Suppressor macrophage treated with lipopolysaccharide for 4 hours (primary cell): ENCODE data around the gene SYNJ2.
"Not testable (repeated sequence)": the region's sequence is repeated elsewhere in the genome, so short reads cannot be mapped to it uniquely, and the experiment has no call there.

Experiments used
- DNase-seq: peaks from one replicate; pipeline ENCODE4 v3.0.0-alpha.2; 2020

The SYNJ2 gene

DNA sequence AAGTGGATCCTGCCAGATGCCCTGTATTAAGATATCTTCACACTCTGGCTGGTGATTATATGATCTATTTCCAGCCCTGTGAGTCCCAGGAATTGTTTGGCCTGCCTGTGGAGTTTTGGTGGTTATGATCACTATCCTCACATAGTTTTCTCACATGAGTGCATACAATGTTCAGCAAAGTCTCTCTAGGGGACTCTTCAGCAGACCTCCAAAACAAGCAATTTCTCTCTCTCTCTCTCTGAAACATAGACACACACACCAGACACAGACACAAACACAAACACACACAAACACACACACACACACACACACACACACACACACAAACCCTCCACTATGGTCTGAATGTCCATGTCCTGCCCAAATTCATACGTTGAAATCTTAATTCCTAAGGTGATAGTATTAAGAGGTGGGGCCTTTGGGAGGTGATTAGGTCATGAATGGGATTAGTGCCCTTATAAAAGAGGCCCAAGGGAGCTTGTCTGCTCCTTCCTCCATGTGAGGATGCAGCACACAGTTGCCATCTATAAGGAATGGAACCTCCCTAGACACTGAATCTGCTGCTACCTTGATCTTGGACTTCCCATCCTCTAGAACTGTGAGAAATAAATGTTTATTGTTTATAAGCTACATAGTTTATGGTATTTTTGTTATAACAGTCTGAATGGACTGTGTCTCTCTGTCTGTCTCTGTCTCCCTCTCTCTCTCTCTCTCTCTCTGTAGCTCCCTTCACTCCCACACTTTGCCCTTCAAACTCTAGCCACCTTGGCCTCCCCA is 22.0 kb upstream of the SYNJ2 start:
- no peak for DNase-seq

DNA sequence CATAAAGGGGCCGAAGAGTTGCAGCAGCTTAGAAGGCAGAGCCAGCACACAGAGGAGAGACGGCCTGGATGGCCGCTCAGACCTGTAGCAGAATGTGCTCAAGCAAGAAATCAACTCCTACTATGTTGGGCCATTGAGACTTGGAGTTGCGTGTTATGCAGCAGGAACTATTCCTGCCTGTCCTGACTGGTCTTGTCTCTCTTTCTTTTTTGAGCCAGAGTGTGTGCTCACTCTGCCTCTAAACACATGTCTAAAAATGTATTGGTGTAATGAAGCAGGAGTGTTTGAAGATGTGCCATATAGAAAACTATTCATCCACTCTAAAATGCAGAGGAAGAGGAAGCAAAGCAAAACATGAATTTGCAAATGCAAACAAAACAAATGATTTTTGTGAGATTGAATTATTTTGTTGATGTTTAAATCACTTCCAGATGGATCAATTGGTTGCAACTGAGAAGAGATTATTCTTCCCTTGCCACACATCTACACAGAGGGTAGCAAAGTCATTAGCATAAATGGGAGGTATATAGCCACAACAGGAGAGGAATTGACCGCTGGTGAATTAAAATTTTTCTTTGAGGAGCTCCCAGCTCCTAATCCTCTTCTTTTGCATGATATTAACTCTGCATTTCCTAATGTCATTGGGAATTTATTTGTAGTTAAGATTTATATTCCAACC is 20.4 kb upstream of the SYNJ2 start:
- DNase-seq = no peak

DNA sequence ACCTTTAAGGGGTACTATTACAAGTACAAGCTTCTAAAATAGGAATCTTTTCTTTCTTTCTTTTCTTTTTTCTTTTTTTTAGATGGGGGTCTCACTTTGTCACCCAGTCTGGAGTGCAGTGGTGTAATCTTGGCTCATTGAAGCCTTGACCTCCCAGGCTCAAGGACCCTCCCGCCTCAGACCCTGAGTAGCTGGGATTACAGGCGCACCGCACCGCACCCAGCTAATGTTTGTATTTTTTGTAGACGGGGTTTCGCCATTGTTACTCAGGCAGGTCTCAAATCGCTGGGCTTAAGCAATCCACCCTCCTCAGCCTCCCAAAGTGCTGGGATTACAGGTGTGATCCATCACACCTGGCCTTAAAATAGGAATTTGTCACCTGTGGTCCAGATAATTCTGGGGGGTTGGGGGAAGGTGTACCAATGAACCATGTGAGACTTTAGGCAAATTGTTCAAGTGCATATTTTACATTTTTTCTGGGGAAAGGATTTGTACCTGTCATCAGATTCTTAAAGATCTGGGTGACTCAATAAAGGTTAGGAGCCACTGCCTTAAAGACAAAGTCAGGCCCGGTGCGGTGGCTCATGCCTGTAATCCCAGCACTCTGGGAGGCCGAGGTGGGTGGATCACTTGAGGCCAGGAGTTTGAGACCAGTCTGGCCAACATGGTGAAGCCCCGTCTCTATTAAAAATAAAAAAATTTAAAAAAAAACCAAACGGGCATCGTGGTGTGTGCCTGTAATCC is 19.7 kb upstream of the SYNJ2 start:
- DNase-seq = no peak

DNA sequence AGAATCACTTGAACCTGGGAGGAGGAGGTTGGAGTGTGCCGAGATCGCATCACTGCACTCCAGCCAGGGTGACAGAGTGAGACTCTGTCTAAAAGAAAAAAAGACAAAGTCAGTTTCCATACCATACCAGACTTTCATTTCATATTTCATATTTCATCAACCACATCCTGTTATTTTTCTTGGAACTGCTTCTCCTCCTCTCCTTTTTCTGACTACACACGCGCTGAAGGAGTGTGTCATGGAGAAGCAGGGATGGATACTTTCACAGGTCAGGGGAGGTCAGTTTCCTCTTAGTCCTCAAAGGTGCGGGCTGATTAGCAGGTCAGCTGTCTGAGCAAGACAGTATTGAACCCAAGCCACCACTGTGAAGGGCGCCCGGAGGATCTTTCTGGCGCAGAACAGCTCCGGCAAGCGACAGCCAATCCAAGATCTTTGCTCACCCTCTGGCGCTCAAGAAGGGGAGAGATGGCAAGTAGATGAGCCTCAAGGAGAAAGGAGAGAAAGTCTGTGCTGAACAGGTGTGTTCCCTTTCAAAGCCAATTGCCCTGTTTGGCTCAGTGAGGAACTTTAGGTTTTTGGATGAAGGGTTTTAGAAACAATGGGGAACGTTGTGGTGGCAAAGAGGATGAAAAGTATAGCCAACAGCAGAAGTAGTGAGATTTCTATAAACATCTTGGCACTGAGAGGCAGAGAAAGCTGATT is 18.9 kb upstream of the SYNJ2 start:
- peak; percentile 42 for DNase-seq

DNA sequence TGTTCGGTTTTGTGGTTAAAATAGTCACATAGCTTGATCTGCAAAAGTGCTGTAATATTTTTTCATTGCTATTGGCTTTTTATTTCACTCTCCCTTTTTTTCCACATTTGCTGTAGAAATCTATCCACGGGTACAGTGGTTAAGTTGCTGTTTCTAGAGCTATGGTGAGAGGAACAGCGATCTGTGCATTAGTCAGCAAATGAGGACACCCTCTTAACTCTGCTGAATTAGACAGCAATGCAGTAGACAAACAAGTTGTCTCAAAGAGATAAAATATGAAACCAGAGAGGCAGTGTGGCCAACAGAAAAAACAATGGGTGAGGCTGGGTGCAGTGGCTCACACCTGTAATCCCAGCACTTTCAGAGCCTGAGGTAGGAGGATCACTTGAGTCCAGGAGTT is 17.6 kb upstream of the SYNJ2 start:
- DNase-seq = peak; percentile 54

DNA sequence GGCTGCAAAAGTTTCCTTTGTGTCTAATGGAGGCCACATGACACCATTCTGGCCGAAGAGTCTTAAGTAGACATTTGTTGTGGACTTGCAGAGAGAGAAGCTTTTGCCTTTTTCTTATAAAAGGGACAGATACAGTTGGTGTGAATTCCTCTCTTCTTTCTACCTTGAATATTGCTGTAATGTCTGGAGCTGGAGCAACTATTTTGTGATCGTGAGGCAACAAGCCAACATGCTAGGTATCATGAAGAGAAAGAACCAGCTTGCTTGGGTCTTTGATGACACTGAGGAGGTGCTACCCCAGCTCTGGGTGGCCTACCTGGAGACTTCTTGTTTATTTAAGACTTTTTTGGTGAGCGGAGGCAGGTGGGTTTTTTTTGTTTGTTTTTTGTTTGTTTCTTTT is 16.3 kb upstream of the SYNJ2 start:
- DNase-seq = no peak

DNA sequence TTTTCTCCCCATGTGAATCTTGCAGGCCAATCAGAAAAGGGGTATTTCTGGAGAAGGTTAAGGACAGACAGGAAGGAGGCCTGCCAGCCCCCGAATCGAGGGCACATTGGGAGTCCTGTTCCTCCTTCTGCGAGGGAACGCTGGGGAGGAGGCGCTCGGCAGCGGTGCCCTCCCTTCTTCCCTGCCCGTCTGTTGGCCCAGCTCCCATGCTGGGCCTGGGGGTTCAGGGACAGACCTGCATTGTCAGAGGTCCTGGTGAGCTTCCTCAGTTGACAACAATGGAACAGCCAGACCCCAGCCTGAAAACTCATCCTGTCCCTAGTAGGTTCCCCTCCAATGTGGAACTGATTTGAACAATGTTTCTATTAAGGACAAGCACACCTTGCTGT is 15.1 kb upstream of the SYNJ2 start:
- no peak for DNase-seq

DNA sequence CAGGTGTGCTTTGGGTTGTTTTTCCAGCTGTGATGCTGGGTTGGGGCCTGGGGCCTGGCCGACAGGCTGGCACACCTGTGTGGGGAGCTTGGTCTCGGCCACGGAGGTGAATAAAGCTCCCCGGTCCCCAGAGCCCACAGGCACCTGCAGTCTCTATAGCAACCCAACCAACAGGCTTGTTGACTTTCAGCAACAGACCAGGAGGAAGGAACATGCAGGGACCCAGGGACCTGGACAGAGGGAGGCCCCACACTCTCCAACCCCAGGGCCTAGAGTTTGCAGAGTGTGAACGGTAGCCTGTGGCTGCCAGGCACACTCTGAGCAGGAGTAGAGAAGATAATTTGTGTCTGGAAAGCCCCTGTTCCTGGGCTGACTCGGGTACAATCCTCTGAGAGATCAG is 14.6 kb upstream of the SYNJ2 start:
- DNase-seq = no peak

DNA sequence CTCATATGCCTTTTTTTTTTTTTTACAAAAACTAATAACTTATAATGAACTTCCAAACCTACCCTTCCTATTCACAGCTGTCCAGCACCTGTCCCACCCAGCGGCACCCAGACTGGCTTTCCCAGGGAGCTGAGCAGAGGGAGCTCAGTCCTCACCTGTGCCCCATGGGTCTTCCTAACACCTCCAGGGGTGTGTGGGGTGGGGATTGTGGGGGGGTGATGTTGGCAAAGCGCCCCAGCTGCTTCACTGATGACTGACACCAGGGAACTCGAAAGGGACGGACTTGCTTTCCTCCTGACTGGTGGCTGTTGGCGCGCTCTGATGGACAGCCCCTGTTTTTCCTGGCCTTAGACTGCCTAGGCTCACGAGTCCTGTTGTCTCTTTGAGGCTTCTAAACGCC is 14.2 kb upstream of the SYNJ2 start:
- no peak for DNase-seq

DNA sequence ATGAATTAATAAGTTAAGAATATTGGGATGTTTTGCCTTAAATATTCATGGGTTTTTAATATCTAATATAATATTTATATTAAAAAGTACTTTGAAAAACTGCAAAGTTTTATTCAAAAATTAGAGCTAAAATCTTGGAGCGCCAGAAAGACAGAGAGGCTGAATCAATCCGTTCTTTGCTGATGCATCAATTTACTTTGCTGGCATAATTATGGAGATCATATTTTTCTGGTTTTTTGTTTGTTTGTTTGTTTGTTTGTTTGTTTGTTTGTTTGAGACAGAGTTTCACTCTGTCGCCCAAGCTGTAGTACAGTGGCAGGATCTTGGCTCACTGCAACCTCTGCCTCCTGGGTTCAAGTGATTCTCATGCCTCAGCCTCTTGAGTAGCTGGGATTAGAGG is 9.5 kb upstream of the SYNJ2 start:
- DNase-seq = not testable (repeated sequence)

DNA sequence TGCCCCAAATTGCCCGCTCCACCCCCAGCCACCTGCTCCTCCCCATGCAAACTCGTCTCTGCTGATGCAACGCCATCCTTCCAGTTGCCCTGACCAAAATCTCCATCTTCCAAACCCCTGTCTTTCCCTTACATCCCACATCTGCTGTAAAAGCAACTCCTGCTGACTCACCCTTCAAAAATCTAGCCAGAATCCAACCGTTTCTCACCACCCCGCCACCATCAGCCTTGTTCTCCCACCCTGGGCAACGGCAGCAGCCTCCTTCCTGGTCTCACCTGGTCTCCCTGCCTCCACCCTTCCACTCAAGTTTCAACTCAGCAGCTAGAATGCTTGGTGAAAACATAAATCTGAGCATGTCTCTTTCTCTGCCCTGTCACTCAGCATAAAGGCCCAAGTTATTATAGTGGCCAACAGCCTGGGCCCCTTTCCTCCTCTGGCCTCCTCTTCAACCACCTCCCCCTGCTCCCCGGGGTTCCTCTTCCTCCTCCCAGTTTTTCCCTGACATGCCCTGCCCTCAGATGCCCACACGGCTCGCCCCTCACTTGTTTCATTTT is 7.2 kb upstream of the SYNJ2 start:
- DNase-seq = no peak

DNA sequence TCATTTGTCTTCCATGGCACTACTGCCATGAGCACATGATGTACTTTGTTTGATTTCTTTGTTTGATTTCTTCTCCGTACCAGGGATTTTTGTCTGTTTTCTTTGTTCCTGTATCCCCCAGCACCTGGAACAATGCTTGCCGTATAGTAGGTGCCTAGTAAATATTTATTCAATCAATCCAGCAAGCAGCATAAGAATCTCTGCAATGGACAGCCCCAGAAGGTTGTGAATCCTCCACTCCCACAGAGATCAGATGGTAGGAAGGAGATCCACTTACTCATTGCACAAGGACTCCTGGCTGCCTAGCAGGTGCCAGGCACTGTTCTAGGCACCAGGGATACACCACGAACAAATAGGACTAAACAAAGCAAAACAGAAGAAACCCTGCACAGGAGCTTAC is 6.7 kb upstream of the SYNJ2 start:
- DNase-seq = no peak

DNA sequence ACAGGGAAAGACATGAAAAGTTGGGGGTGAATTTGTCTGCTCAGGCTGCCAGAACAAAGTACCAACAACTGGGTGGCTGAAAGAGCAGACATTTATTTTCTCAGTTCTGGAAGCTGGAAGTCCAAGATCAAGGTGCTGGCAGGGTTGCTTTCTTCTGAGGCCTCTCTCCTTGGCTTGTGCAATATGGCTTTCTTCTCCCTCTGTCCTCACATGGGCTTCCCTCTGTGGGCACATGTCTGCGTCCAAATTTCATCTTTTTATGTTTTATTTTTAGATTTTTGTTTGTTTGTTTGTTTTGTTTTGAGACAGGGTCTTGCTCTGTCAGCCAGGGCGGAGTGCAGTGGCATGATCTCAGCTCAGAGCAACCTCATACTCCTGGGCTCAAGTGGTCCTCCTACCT is 6.2 kb upstream of the SYNJ2 start:
- DNase-seq = no peak

DNA sequence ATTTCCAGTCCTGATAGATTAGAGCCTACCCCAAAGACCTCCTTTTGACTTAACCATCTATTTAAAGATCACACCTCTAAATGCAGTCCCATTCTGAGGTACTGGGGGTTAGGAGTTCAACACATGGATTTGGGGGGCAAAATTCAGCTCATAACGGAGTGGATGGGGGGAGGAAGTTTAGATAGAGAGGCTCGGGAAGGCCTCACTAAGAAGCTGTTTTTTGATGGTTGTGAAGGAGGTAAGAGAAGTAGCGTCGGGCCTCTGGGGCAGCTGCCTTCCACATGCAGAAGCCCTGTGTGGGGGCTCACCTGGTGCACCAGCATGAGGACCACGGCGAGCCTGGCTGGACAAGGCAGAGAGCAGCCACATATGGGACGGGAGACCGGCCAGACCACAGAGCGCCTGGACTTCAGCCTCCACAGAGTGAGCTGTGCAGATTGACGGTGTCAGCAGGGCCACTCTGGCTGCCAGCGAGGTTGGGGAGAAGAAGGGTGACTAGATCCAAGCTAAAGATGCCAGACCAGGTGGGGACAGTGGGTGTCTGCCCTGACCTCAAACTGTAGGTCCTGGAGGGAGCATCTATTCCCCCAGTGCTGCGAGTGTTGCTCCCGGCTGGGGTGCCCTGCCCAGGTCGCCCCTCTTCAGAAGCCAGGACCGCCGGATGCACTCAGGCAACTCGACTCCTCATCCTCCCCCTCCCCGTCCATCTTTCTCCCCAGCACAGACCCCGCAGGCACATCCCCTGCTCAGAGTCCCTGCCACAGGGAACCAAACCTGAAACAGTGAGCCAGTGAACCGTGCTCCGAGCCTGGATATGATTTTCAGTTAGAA is 5.1 kb upstream of the SYNJ2 start:
- DNase-seq = no peak

DNA sequence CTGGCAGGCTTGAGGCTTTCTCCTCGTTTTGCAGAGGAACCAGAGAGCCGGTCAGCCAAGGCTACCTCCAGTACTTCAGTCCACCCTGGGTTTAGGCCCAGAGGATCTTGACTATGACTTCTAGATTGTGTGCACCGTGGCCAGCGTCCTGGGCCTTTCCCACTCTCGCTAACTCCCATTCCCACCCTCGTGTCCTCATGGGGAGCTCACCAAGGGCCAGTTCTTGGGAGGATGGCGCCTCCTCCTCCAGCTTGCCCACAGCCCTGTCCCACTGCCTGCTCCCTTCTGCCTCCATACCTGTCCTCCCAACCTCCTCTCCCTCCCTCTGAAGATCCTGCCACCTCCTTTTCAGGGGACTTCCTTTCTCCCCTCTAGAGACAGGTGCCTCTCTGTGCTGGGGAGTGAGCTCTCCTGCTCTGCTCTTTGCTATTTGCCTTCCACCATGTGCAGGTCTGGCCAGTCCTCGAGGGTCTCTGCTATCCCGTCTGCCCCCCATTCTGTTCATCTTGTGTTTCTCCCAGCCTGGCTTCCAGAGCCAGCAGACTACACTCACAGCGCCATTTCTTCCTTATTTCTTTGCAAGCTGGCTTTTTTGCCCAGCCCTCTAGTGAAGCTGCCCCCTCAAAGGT is 4.4 kb upstream of the SYNJ2 start:
- DNase-seq = no peak

DNA sequence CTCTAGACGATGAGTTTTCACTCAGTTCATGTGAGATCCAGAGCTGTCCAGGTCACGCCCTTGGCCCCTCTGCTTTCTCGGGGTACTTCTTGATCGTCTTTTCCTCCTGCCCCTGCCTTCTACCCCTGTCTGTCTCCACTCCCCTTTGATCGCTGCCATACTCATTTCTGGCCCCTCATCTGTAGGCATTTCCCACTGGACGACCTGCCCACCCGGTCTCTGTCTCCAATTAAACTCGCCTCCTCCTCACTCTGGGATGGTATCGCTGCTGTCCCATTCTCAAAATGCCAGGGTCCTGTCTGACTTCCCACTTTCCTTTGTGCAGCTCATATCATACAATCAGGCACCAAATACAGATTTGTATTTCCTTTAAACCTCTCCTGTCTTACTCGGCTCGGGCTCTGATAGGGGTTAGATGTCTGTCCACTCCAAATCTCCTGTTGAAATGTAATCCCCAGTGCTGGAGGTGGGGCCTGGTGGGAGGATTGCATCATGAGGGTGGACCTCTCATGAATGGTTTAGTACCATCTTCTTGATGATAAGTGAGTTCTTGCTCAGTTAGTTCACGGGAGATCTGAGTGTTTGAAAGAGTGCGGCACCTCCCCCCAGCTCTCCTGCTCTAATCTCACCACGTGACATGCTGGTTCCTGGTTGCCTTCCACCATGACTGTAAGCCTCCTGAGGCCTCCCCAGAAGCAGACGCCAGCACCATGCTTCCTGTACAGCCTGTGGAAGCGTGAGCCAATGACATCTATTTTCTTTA is 3.5 kb upstream of the SYNJ2 start:
- no peak for DNase-seq

DNA sequence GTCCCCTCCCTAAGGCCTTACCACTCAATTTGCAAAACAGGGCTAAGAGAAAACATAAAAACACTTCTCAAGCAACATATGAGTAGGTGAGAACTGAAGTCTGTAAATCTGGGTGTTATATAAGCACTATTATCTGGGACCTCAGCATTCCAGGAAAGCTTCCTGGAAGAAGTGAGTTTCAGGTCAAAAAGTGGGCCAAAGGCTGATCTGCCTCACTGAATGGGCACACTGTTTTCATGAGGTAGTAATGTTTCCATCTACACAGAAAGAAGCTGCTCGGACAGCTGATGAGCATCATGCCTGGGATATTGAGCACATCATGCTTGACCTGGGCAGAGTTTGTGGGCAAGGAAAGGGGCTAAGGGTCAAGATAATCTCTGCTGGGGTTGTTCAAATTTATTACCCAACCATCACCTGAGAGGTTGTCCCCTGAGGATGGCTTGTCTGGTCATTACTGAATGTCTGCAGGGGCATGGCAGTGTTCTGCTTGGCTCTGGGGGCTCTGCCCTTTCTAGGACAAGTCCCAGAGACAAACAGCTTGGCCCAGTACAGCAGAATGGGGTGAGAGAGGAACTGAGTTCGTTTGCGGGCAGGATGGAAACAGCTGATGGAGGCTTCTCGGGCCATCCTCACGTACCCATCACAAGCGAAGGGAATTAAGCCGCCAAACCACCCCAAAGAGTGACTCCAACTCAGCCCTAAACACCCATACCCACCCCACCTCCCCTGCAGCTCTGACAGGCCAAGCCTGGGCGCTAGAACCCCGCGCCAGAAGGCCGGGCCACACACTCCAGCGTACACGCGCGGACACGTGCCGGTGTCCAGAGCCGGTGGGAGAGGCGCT is 1.2 kb upstream of the SYNJ2 start:
- DNase-seq = no peak

DNA sequence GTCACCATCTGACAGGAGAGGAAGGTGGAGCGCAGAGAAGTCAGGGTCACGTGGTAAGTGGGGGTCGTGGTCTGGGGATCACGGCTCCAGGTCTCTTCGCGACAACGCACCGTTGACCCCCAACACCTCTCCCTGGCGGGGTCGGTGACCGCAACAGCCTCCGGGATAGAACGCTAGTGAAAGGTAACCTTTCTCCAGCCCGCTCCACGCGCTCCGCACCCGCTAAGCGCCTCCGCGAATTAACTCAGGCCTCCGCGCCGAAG is 600 bp upstream of the SYNJ2 start:
- no peak for DNase-seq

DNA sequence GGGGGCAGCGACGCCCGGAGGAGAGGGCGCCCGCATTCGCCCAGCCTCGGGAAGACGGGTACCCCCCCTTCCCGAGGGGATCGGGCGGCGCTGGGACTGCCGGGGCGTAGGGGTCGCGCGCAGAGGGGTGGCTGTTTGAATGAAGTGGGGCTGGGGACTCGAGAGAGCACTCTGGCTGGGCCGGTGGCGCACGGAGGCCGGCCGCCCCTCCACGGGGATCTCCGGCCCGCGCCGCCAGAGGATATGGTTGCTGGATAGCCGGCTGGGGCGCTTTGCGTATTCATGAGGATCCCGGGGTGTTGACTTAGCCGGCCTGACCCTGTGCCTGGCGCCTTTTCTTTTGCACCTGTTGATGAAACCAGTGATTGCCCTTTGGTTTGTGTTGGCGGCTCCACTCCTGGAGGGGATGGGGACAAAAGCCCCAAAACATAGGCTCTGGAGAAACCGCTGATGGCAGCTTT is 469 bp downstream of the SYNJ2 start:
- peak; percentile 38 for DNase-seq
